NCI-H187 (cell line): ENCODE data around the gene ANKRD6.

Experiments used
- DNase-seq, 2 experiments: peaks; one replicate each; lab custom pipeline; 2025; lab: John Stamatoyannopoulos, UW

The ANKRD6 gene

DNA sequence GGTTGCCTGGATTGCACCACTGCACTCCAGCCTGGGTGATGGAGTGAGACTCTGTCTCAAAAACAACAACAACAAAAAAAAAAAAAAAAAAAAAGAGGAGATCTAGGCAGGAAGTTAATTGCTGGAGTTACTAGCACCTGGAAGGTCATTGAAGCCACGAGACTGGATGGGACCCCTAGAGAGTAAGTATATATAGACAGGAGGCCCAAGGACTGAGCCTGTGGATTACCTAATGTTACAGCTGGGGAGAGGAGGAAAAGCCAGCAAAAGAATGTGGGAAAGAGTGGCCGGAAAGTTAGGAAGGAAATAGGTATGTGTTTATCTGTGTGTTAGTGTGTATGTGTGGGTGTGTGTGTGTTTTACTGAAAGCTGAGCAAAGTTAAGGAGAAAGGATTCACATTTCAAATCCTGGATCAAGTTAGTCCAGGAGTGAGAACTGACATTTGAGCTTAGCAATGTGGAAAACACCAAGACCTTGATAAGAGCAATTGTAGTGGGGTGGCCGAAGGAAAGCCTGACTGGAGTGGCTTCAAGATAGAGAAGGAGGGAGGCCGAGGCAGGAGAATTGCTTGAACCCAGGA lies 38.4 kb downstream of the ANKRD6 start:
- no peak for DNase-seq

DNA sequence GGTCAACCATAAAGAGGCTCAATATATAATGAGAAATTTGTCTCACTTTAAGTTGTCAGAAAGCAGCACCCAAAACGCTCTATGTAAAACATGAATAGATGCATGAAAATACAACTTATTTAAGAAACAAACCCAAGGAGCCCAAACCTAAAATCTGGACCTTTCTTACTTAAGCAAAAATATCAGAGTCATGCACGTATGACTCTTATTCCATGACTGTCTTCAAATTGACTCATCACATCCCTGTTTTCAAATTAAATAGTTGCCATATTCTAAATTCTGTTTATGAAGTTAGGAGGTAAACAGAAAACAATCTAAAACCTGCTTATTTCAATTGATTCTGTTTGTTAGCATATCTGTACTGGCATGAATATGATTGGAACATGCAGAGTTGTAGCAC lies 42.1 kb downstream of the ANKRD6 start:
- no peak for DNase-seq

DNA sequence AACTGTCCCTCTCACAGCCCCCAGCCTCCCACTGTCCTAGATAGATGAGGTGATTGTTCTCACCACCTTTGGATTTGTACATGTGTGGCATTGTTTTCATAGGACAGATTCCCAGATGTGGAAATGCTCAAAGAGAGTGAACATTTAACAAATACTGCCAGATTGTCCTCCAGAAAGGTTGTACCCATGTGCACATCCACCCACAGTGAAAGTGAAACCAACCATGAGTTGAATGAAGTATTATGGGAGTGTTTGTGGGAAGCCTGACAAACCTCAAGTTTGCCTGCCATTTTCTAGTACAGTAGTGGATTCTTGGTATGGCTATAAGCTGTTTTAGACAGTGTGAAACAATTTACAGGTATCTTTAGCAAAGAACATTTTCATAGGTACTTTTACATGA lies 42.7 kb downstream of the ANKRD6 start:
- no peak for DNase-seq

DNA sequence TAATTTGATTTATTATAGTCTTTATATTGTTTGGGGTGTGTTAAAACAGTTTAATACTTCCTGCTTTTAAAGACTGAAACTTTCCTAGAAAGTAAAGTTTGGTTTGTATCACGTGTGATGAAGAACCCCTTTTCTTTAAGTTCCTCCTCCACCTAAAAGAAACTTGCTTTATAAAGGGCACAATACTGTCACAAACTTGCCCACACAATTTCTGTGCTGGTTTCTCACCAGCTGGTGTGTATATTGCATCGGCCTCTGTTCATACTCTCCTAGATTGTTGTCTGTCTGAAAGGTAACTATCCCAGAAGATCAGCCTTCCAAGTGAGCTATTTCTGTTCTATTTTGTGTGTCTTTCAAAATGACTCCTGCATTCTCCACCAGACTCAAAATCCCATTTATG lies 46.9 kb downstream of the ANKRD6 start:
- DNase-seq = no peak

DNA sequence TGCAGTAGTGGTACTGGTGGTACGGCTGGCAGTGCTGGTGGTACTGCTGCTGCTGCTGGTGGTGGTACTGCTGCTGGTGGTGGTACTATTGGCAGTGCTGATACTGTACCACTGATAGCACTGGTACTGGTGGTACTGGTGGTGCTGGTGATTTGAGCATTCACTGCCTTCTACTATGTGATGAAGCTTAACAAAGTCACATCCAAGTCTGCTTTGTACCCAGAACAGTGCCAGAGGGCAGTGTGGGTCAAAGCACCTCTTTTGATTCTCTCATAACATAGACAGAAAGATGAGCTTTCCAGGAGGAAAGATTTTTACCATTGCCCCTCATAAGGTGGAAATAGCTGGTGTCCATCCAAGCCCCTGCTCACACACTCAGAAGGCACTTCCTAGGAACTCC lies 48.7 kb downstream of the ANKRD6 start:
- DNase-seq = no peak

DNA sequence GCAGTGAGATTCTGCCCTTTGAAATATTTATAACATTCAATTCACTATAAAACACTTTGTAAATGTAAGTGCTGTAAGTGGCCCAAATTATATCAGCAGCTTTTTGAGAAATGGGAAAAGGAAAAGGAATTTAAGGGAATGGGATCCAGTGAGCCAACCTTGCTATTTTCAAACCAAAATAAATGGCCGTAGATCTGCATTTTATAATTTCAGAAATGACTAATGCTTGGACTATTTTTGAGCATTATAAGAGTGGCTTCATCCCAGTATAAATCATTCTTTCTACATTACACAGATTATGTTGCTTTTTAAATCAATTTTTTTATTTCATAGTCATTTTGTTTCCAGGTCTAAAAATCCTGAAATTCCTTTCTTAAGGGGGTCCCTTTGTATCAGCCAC lies 49.2 kb downstream of the ANKRD6 start:
- no peak for DNase-seq

DNA sequence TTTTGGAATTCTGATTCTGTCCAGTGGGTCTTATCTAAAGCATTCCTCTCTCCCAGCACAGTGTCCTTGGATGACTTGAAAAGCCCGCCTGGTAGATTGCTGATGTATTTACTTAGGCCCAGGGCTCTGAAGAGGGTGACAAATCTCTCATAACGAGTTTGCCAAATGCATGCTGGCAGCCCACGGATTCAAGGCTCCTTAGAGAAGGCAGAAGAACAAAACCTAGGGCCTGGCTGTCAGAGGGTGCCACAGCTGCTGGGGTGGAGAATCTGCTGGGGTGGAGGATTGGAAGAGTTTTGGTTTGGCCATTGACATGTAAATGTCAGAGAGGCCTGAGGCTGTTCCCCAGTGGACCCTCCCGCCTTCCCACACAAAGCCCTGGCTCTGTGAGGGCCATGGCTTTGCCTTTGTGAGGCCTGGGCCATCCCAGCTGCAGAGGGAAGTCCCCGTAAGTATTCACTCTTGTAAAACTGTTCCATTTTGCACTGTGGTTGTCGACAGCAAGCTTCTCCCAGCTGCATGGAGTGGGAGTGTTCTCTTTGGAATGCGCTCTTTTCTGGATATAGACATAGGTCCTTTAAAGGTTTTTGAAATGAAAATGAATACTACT lies 50.3 kb downstream of the ANKRD6 start:
- DNase-seq = peak in 1 of 2 experiments; percentile 12

DNA sequence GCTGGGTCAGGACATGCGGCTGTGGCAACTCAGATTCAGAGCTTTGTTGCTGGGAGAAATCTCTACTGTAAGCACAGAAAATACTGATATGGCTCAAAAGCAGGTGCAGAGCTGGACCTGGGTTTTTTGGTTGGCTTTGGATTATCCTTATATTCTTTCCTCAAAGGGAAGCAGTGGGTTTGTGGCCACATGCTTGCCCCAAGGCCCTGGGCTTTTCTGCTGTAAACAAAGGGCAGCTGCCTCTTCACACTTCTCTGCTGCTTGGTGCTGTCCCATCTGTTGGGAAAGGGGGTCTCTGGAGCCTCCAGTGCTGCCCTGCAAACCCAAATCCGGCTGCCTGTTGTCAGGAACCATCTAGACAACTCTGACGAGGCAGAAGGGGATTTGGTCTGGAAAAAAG lies 52.4 kb downstream of the ANKRD6 start:
- DNase-seq = no peak

- no peak for DNase-seq
Observed at GRCh38 chr6:89487864-89488263, 54.9 kb downstream of the ANKRD6 start.

GRCh38 chr6:89488438-89488837 lies 55.5 kb downstream of the ANKRD6 start:
- DNase-seq = no peak

GRCh38 chr6:89489078-89489477 lies 56.1 kb downstream of the ANKRD6 start:
- no peak for DNase-seq

- peak; percentile 26 to 68 for DNase-seq
Observed at GRCh38 chr6:89492025-89492640, 59.2 kb downstream of the ANKRD6 start.

GRCh38 chr6:89494131-89494793 lies 61.3 kb downstream of the ANKRD6 start:
- no peak for DNase-seq

DNA sequence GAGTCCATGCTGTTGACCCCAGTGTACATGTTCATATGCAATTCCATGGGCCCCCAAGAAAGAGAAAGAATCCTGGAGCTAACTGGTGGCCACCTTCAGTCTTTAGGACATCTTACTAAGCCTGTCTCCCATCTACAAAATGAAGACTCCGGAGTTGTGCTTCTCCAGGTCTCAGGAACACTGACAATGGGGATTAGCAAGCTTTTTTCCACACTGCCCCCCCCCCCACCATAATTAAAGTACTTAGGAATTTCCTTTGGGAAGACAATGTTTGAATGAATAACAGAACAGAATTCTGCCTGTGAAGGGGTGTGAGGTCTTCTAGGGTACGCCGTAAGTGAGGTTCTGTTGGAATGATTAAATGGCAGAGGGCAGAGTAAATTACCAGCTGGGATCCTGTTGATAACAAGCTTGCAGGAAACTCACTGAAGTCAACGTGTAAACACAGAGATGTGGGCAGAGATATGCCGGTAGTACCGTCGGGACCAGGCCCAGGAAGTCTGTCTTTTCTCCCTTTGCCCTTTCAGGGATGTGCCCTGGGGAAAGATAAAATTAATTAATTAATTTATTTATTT lies 63.1 kb downstream of the ANKRD6 start:
- DNase-seq = no peak

DNA sequence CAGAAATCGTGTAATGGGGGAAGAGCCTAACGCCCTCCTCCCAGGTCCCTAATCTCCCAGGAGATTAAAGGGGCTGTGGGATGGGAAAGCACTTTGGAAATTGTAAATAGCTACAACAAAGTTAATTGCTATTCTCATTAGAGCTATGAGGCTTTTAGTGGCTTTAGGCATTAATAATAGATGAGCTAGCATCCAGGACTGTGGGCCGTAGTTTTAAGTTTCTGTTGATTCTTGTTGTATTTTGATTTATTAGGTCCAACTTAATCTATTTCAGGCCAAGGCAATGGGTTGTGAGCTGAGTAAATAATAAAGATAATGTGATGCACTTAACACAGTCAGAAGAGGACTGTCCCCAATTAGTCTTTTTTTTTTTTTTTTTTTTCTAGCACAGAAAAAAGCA lies 67.7 kb downstream of the ANKRD6 start:
- DNase-seq = peak; percentile 39 to 41

GRCh38 chr6:89501222-89501621 lies 68.3 kb downstream of the ANKRD6 start:
- DNase-seq = no peak

- DNase-seq = no peak
Observed at GRCh38 chr6:89501753-89502152, 68.8 kb downstream of the ANKRD6 start.

DNA sequence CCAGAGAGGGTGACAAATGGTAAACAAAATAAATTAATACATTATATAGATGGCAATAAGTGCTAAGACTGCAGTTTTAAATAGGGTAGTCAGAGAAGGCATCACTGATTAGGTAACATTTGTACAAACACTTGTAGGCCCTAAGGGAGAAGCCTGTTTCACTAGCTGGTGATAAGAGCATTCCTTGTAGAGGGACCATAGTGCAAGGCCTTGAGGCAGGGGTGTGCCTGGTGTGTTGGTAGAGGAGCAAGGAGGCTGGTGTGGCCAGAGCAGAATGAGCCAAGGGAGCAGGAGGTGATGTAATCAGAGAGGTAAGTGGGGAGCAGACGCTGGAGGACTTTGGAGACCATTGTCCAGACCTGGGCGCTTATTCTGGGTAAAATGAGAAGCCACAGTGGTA lies 70.7 kb downstream of the ANKRD6 start:
- no peak for DNase-seq

DNA sequence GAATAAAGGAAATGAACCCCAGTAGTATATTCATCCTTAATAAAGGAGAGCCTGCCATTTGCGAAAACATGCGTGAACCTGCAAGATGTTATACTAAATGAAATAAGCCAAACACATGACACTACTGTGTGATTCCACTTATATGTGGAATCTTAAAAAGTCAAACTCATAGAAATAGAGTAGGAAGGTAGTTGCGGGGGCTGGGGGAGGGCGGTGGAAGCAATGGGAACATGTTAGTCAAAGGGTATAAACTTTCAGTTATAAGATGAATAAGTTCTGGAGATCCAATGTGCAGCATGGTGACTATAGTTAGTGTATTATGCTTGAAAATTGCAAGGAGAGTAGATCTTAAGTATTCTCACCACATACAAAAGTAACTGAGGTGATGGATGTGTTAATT lies 72.9 kb downstream of the ANKRD6 start:
- DNase-seq = no peak

DNA sequence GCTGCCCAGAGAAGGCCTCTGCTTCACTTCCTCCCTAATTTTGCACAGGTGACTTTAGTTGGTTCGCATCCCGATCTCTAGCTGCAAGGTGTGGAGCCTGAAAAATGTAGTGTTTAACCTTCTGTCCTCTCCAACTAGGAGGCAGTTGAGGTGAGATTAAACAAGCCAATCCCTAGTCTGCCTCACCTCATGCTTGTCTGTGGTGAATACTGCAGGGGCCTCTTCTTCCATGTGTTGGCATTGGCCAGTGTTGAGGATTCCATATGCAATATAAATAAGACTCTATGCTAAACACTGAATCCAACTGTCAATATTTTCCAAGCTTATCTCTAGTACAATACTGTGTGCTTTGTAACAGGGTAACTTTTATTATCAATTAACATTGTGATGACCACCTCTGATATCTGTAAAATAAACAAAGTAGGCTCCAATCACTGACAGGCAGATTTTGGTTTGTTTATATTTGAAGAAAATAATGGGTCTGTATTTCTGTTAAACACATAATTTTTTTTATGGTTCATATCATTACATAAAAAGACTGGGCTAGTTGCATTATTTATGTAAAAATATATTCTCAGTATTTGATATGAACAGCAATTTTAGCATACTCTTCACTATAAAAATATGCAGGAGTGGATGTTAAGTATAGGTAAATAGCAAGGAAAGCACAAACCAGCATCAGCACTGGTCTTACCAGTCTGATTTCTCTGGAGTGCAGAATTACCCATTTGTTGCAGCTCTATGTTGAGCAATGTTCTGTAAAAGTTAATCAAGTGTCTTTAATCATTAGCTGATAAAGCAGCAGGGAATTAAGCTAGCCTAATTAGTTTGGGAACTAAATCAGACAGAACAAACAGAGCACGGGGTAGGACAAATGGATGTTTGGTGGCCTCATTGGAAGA lies 74.0 kb downstream of the ANKRD6 start:
- no peak for DNase-seq

DNA sequence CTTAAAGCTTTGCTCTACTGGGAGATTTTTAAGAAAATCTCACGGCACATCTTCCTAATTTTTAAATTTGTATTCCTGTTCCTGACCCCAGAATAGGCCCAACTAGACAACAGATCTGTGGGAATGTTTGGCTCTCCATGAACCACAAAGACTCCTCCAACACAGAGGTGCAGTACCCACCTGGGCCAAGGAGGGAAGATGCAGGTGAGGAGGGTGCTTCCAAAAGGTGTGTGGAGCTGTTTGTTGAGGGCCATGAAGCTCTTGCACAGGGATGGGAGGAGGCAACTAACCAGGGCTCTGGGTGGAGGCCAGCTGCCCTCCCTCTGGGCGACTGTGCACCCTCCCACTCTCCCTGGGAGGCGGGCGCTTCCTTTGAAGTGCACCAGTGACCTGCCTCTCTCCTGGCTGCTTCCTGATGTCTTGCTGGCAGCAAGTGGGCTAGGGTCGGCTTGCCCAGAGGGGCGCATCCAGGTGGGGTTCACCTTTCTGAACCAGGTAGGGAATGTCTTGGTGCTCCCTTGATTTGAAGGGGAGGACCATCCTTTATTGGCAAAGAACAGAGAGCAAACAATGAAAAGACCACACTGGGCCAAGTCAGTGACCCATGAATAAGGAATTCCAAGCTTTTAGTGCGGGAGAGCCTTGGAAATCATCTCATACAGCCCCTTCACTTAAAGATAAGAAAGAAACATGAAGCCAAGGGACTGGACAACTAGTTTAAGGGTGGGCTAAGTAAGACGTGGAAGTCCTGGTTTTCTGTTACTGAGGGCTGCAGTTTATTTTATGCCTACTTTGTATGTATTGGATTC lies 76.0 kb downstream of the ANKRD6 start:
- DNase-seq = no peak
